GM19395 (cell line): ENCODE measurements around the gene ALK.
"Not testable (repeated sequence)": the region's sequence is repeated elsewhere in the genome, so short reads cannot be mapped to it uniquely, and the experiment has no call there.

ENCODE experiments used
- ATAC-seq: cut with Tn5 transposase; IDR thresholded peaks from one replicate; pipeline ENCODE4 v1.9.1; 2021; ENCODE audit warnings: mild to moderate bottlenecking, moderate library complexity; ENCODE audit not compliant: unreplicated experiment

ALK gene

DNA sequence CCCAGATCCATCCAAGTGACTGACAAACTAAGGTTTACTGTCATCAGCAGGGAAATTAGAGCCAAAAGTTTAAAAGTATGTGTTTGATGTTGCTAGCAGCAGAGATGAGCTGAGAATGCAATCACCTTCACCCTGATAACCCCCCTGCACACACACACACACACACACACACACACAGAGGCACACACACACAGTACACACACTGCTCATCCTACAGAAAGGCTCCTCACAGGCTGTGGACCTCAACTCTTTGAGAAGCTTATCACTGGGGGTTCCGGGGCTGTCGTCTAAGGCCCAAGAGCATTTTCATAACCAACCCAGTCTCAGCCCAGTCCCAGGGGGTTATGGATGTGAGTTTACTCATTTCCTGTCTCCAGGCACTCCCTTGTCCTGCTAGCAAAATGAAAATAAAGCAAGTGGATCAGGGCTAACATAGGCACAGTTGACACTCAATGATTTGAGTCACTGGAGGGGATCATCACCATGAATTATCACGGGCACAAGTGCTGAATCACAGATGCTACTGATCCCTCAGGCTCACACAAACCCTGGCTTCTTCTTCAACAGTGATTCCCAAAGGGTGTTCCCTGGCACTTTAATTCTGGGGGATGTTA lies 76.6 kb downstream of the ALK start:
- no peak for ATAC-seq

DNA sequence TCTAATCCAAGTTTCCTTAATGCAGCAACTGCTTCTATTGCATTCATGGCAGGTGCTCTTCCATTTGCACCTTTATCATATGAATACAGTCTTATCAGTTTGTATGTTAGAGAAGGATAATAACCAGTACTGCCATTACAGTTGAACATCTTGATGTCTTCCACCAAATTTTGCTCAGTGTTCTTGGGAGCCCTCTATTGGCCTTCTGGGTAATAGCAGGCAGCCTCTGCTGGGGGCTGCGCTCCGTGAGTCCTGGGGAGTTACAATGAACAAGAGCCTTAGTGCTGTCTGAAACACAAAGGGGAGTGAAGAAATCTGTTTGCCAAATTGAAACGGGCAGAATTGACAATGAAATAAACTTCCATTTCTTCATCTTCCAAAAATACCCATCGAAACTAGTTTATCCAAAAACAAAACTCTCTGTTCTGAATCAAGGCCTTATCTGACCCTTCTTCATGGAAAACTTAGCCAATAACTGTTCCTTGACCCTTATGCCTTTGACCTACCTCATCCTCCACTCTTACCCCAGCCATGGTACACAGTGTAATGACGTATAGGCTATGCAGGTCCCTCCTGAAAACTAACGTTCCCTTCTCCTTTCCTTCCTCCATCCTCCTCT lies 79.9 kb downstream of the ALK start:
- ATAC-seq = no peak

DNA sequence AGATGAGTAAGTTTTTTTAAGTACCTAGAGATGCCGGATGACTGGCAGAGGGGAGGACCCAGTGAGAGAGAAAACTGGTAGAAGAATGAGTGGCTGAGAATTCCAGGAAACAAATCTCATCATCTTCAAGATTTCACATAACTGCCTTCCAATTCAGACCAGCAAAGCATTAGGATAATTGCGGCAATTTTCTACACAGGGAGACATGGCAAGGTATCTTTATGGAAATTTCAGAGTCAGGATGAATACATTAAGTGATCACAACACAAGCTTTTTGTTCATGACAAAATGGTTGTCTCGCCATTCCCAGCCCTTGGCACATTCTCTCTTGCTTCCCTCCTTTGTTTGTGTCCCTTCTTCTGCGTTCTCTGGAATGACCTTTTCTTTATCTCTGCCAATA lies 82.1 kb downstream of the ALK start:
- ATAC-seq = no peak

DNA sequence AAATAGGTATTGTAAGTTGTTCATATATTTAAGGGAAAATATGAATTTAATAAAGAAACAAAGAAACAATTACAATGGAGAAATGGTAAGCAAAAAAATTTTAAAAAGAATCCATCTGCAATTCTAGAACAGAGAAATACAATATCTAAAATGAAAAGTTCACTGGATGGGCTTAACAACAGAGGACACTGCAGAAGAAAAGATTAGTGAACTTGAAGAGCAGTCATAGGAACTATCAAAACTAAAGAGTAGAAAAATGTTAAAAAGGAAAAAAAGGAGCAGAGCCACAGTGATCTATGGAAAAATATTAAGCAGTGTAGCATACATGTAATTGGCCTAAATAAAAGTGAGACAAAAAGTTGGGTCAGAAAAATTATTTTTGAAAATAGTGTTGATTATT lies 83.5 kb downstream of the ALK start:
- ATAC-seq = no peak

DNA sequence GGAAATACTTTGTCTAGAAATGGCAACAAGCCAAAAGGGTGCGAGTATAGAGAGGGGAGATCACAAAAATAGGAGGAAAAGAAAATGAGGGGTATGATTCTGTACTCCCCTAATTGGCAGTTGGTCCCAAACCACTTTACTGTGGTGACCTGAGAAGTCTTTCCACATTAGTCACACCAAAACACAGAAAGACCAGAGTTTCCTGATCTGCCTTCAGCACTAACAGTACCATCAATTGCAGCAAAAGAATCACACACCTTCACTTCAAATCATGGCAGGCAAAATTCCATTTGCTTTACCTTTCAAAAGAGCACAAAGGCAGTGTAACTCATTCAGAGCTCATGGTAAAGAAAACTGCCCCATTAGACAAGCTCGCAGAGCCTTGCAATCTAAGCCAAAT lies 86.8 kb downstream of the ALK start:
- ATAC-seq = no peak

DNA sequence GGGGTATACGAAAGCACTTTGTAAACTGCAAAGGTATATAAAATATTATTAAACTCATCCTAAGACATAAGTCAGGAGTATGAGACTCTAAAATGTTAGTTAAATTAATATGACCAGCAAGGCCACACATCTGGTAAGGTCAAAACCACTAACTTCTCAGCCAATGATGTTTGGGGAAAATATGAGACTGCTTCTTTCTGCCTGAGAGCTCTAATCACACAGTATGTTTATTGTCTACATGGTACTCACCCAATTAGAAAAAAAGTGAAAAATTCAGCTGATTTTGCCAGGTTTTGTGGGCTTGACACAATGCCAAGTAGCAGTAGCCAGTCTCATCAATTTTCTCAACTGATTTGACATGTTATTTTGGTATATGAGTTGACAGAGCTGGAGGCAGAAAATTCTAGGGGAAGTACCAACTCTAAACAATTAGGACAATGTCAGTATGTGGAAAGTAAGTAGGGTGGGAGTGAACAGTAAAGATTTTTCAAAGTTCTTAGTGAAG lies 87.3 kb downstream of the ALK start:
- ATAC-seq = no peak

DNA sequence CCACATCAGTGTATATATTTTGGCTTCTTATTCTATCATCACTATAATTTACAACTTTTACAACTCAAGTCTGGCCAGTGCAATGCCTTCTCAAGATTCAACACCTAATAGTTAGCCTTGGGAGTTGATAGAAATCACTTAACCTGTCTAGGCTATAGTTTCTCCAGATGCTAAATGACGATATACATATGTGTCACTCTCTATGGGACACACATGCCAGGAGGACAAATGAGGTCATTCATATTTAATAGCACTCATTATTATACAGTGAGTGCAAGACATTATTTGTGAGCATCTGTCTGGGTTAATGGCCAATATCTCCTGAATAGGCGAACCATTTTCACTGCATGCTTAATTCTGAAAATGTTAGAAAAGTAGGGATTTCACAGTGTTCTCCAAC lies 89.8 kb downstream of the ALK start:
- ATAC-seq = no peak

DNA sequence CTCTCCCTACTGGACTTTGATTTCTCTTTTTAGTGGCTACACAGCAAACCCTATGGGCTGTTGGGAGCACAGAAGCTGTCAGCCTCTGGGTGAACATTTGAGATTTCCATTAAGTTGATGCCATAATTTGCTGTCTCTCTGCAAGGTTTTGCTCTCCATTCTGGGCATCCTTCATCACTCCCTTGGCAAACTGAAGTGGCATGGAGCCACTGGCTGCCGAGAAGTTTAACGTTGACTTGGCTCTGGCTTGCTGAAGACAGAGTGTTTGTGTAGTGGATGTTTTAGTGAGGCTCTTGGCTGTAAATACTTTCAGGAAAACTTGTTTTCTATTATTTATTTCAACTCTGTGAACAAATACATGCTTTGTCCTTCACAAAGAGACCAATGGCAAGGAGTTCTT lies 91.5 kb downstream of the ALK start:
- ATAC-seq = no peak

DNA sequence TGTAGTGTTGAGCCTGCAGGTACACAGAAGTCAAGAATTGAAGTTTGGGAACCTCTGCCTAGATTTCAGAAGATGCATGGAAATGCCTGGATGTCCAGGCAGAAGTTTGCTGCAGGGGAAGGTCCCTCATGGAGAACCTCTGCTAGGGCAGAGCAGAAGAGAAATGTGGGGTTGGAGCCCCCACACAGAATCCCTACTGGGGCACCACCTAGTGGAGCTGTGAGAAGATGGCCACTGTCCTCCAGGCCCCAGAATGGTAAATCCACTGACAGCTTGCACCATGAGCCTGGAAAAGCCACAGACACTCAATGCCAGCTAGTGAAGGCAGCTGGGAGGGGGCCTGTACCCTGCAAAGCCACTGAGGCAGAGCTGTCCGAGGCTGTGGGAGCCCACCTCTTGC lies 97.2 kb downstream of the ALK start:
- ATAC-seq = not testable (repeated sequence)

DNA sequence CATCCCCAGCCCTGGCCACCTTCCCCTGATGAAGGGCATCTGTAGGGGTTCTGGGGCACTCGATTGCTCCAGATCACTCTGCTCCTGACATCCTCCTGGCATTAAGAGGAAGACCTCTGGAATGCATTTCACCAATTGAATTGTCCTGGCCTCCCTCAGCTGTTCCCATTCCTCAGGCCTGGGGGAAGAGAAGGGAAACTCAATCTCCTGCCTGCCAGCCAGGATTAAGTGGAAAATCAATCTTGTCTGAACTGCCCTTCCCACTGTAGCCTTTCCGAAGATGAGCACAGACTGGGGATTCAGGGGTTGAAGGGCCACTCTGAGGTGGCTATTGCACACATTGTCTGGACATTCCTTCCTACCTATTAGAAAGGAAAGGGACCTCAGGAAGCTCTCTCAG lies 99.8 kb downstream of the ALK start:
- no peak for ATAC-seq

DNA sequence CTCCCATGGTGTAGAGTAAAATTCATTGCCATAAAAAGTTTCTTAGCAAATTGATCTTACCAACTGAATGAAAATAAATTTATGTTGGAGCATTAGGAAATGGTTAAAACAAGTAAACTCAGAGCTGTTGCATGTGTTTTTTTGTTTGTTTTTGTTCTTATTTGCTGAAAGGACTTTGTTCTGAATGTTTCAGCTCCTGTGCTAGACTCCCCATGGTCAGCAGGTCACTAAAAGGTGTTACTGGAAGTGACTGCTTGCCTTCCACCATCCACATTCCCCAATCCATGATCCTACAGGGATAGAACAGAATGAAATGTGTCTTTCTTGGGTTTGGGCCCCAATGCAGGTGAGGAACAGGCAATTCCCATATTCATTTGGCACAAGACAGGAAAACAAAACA lies 101.8 kb downstream of the ALK start:
- ATAC-seq = no peak

DNA sequence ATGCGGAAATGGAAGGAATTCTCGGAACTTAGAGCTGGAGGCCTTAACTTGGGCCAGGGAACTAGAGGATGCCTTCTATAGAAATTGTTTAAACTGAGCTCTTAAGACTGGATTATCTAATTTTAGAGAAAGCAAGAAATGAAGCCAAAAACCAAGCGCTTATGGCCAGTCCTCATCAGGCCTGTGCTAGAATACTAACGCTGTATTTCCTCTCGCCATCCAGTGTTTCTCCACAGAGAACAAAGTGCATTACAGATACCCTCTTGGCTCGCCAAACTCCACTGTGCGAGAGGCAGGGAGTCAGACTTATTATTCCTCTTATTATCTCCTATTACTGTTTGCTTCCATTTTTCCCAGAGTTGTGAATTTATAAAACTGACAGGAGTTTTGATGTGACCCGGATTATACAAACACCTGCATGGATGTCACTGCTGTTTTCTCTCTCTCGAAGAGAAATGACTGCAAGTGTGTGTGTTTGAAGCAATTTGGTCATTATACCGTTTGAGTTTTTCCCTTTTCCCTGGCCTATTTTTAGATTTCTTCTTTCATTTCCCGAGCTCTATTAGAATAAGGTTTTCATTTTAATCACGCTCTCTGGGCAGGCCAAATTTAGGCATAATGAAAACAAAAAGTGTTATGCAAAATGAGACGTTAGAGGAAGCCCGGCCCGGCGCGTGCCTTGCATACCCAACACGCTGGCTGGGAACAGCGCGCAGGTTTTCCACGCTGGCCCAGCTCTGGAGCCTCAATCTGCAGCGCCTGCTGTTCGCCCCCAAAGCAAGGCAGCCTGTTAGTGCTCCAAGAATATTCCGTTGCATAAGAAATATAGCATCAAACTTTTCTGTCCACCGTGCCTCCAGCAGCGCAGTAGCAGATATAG lies 103.3 kb downstream of the ALK start:
- ATAC-seq = no peak

DNA sequence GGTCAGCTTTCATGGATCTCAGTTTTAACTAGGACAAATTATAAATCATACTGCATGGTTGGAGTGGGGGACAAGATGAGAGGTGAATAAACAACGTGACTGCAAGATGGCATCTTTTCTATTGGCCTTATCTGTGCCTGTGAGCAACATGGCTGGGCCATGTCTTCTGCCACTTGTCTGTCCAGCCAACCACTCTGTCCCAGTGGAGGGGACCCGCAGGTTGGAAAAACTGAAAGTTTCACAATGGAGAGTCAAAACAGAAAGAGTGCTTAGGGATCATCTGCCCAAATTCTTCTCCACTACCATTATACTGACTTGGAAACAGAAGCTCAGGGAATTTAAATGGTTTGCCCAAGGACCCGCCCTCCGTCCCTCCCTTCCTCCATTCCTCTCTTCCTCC lies 104.1 kb downstream of the ALK start:
- ATAC-seq = no peak

DNA sequence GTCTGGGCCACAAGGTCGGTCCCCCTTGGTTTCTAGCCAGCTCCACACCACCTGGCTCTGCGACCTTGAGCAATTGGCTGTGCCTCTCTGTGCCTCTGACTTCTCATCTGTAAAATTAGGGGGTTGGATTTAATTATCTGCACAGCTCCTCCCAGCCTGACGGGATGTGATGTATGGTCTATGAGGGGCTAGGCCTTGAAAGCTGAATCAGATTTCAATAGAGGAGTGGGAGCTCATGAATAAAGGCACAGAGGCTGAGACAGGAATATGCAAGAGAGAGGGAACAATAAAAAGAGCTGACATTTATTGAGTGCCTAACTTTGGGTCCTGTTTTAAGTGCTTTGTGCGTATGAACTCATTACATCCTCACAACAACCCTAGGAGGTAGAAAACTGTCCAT lies 104.7 kb downstream of the ALK start:
- no peak for ATAC-seq

DNA sequence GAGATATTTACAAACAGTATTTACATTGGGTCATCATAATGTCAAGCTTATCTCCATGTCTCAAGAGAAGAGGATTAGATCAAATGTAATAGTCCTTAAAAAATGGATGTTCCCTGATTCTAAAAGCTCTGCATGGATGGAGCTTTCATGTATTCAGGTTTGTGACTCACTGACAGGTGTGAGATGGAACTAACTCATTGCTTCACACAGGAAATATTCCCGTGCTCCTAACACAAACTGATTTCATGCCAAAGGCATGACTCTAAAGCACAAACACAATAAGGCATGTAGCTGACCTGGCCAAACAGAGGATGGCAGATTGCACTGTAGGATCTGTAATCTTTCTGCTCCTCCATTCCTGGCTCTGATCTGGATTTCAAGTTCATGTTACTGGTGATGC lies 110.0 kb downstream of the ALK start:
- ATAC-seq = no peak

DNA sequence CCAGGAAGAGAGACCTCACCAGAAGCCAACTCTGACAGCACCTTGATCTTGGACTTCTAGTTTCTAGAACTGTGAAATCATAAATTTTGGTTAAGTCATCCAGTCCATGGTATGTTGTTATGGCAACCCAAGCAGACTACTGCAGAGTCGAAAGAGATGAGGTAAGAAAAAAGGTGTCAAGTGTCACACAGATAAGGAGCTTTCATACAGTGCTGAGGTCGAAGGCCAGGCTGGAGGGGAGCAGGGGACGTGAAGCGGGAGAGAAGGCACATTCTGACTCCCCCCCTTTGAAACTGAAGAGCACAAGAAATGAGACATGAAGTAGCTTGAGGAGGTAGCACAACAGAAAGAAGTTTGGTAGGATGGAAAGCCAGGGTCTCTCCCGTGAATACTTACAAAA lies 110.4 kb downstream of the ALK start:
- no peak for ATAC-seq

DNA sequence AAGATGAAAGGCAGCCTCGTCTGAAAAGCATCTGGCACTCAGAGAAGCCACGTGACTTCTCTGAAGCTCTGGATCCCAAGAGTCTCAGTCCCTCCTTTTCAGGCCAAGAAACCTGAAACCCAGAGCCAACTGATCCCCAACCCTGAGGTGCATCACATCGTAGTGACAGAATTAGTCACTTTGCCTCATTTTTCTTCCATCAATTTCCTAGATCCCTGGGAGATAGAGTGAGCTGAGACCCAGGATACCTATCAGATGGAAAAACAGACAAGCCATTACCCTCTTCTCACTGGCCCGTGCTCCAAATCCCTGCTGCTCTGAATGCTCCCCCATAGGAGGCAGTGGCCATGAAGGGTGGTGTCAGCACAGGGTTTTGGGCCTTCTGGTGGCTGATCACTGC lies 113.1 kb downstream of the ALK start:
- no peak for ATAC-seq

DNA sequence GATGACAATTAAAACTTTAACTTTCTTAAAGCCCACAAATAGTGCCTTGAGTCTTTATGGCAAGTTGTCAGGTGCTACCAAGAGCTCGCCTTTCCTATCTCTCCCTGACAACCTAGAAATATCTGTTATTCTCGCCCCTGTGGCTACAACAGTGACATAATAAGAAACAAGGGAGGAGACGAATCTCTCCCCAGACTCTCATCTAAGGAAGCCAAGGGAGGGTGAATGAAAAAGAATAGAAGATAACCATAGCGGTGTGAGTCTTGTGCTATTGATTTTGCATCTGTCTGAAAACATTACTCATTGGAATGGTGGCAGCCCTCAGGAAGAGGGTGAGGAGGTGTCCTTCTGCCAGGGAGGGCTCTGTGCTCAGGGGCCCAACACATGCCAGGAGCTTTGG lies 114.3 kb downstream of the ALK start:
- ATAC-seq = no peak

DNA sequence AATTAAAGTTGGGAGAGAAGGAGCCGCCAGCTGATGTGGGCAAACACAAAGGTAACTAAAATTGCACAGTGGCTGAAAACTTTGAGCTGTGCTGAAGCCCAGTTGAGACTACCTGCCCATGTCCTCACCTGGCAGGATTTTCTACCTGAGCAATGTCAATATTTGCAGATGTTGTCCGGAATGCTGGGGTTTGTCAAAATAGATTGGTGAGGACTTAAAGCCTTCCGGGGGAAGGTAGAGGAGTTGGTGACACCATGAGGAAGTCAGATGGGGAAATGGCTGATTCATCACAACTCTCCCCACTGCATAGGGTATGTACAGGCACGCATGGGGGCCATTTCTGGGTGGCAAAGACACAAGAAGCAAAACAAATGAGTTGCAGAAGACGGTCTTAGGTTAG lies 114.9 kb downstream of the ALK start:
- ATAC-seq = no peak

DNA sequence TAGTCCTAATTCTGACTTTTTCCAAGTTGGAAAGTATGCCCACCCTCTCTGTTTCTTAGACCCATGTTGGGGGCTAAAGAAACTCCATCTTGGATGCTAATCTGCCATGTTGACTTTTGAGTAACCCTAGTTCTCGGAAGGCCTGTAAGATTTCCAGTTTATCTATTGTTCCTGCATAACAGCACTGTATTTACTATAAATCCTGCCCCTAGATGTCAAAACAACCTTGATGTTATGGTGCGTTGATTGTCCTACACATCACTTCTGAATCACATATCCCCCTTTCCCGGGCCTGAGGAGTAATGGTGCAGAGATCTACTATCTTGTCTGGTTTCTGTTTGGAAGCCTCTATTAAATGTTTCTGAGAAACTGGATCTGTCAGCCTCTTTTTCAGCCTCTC lies 116.7 kb downstream of the ALK start:
- no peak for ATAC-seq

DNA sequence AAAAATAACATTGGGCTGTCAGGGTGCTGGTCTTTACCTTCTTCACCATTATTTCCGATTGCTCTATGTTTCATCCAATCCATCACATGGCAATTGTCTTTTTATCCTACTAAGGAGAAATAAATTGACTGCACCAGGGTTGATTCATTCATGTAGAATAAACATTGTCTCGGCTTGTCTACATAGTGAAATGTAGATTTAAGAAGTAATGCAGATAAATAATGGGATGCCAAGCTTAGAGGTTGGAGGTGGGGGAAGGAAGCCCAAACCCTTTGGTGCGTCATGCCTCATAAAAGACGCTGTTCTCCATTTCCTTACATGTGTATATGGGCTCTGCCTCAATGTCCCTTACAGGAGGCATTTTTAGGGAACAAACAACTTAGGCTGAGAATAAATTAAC lies 117.8 kb downstream of the ALK start:
- ATAC-seq = no peak

DNA sequence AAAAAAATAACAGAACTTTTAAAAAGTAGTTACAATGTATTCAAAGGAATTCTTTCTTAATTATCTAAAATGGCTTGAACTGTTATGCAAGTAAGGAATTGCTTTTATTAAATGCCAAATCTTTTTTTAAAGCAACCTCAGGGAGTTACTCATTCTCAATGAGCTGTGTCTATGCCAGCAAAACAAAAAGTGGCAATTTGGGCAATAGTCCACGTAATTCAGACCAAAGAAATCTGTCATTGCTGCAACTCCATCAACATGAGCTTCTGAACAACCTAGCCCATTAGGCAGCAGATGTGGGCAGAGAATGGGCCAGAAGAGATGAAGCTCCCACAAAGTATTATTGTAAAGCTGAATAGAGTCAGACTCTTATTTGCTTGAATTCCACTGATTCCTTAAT lies 118.4 kb downstream of the ALK start:
- ATAC-seq = no peak
